ENCODE data around the gene SETD7. TPM values are rescaled to one million over a fixed set of nuclear protein-coding genes. Genes with fewer than 3 reads are reported as not detected.

The SETD7 gene
- total RNA-seq, 1 donor from 2014 or later: 59.0 TPM

DNA sequence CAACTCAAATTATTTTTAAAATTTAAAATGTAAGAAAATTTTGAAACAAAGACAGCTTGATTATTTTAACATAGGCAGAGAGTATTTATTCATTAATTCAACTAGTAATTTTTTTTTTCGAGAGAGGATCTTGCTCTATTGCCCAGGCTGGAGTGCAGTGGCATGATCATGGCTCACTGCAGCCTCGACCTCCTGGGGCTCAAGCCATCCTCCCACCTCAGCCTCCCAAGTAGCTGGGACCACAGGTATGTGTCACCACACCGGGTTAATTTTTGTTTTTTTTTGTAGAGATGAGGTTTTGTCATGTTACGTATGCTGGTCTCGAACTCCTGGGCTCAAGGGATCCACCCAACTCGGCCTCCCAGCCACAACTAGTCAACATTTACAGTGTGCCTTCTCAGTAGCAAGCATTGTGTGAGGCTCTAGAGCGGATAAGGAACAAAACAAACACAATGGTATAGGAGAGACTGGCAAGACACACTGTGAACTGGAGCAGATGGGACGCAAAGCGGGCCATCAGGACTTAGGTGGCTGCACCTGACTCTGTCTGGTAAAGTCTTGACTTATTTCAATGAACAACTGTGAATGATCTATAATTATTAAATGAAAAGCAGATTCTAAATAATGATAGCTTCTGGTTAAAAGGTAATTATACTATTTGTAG, 21.6 kb downstream of the SETD7 start:
- peaks cover 15 to 24% (median 17%) of the 10 kb centered on the region in 3 donors for H3K4me1 ChIP-seq (ENCODE audit: control insufficient read depth in 3 of 3, insufficient read depth in 3 of 3, low read length in 3 of 3)
- H3K27ac ChIP-seq (ENCODE audit: low read depth, low read length): no peak overlapping the region
- H3K9me3 ChIP-seq (ENCODE audit: control insufficient read depth in 3 of 3, low read length in 3 of 3): no peaks in the 10 kb centered on the region
- peaks cover 0 to 4% (median 2%) of the 10 kb centered on the region in 3 donors for H3K36me3 ChIP-seq (ENCODE audit: control insufficient read depth in 3 of 3, insufficient read depth in 3 of 3, low read length in 3 of 3)
- H3K27me3 ChIP-seq (ENCODE audit: control insufficient read depth in 3 of 3, insufficient read depth in 3 of 3, low read length in 3 of 3): no peaks in the 10 kb centered on the region
- H3K4me3 ChIP-seq (ENCODE audit: low read length in 3 of 3): no peak overlapping the region
- H3K9ac ChIP-seq (ENCODE audit: low read depth in 1 of 3, low read length in 3 of 3): no peak overlapping the region

DNA sequence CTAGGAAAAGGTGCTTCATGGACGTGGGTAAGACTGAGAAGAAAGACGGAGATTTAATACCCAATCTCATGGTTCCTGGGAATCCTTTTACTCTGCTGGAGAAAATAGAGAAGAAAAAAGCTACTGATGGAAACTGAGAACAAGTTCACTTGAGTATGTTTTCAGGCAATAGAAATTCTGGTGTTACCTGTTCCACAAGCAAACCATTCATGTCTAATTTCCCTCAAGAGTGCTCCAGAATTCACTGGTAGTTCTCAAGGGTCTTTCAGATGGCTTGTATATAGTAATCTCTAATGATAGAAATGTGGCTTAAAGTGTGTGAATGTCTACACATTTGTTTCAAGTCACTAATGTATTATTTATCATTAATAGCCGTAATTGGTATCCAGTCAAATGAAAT, 22.5 kb downstream of the SETD7 start:
- Histone ChIP-seq H3K36me3 (ENCODE audit: control insufficient read depth in 3 of 3, insufficient read depth in 3 of 3, low read length in 3 of 3) (peaks cover 5 to 6% (median 5%) of the 10 kb centered on the region in 3 donors), H3K4me3 (ENCODE audit: low read length in 3 of 3) (peak overlapping the region; percentile 15 to 24 (median 17)), H3K9ac (ENCODE audit: low read depth in 1 of 3, low read length in 3 of 3) (peak overlapping the region; percentile 25 to 45 (median 35)), H3K4me1 (ENCODE audit: control insufficient read depth in 3 of 3, insufficient read depth in 3 of 3, low read length in 3 of 3) (peaks cover 15 to 24% (median 17%) of the 10 kb centered on the region in 3 donors), H3K27ac (ENCODE audit: low read depth, low read length) (peak overlapping the region; percentile 84), H3K9me3 (ENCODE audit: control insufficient read depth in 3 of 3, low read length in 3 of 3) (no peaks in the 10 kb centered on the region), H3K27me3 (ENCODE audit: control insufficient read depth in 3 of 3, insufficient read depth in 3 of 3, low read length in 3 of 3) (no peaks in the 10 kb centered on the region)

DNA sequence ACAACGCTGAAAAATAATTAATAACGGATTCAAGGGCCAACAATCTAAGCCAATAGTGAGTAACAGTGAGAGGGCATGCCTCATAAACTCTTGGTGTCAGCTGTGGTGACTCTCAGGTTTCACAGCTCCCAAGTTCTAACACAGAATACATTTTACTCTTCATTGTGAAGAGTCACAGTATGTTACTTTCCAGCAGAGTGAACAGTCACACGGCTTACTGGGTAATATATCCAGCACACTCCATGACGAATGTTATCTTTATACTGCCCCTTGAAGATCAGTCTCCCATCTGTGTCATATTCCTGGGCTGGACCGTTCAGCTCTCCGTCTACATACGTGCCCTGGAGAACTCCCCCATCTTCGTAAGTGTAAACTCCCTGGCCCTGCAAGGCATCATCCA, 23.1 kb downstream of the SETD7 start:
- Histone ChIP-seq H3K27ac (ENCODE audit: low read depth, low read length) (peak overlapping the region; percentile 84), H3K4me1 (ENCODE audit: control insufficient read depth in 3 of 3, insufficient read depth in 3 of 3, low read length in 3 of 3) (peaks cover 15 to 24% (median 17%) of the 10 kb centered on the region in 3 donors), H3K4me3 (ENCODE audit: low read length in 3 of 3) (peak overlapping the region; percentile 15 to 24 (median 17))

DNA sequence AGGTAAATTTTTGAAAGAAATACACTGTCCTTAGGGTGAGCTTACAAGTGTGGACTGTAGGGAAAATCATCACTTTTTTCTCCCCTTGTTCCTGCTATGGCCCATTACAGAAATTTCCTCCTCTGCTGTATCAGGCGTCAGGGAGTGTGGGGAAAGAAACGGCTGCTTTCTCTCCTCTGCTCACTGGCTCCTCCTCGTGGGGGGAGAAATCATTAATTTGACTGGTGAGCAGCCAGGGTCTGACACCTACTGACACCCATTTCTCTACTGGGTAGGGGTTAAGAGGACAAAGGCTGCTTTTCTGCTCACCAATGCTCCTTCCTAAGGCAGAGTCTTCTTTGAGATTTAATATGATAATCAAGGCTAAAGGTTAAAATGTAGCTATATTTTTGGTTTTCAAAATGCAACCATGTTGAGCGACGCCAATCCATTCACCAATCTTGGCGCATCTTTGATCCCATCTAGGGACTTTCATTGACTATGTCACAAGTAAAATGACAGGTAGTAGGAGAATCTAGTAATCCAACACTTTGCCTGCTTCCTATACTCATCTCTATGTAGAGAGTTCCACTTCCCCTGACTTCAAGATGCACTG, 25.1 kb downstream of the SETD7 start:
- H3K9ac ChIP-seq (ENCODE audit: low read depth in 1 of 3, low read length in 3 of 3): no peak overlapping the region
- no peaks in the 10 kb centered on the region for H3K9me3 ChIP-seq (ENCODE audit: control insufficient read depth in 3 of 3, low read length in 3 of 3)
- H3K4me3 ChIP-seq (ENCODE audit: low read length in 3 of 3): no peak overlapping the region
- H3K4me1 ChIP-seq (ENCODE audit: control insufficient read depth in 3 of 3, insufficient read depth in 3 of 3, low read length in 3 of 3): peaks cover 12 to 17% (median 14%) of the 10 kb centered on the region in 3 donors
- peaks cover 5 to 21% (median 18%) of the 10 kb centered on the region in 3 donors for H3K36me3 ChIP-seq (ENCODE audit: control insufficient read depth in 3 of 3, insufficient read depth in 3 of 3, low read length in 3 of 3)
- no peaks in the 10 kb centered on the region for H3K27me3 ChIP-seq (ENCODE audit: control insufficient read depth in 3 of 3, insufficient read depth in 3 of 3, low read length in 3 of 3)
- H3K27ac ChIP-seq (ENCODE audit: low read depth, low read length): no peak overlapping the region

More for the DNA sequence above, 23.1 kb downstream of the SETD7 start:
- H3K9me3 ChIP-seq (ENCODE audit: control insufficient read depth in 3 of 3, low read length in 3 of 3): no peaks in the 10 kb centered on the region
- H3K27me3 ChIP-seq (ENCODE audit: control insufficient read depth in 3 of 3, insufficient read depth in 3 of 3, low read length in 3 of 3): no peaks in the 10 kb centered on the region
- H3K9ac ChIP-seq (ENCODE audit: low read depth in 1 of 3, low read length in 3 of 3): peak overlapping the region; percentile 25 to 45 (median 35)
- peaks cover 5 to 11% (median 9%) of the 10 kb centered on the region in 3 donors for H3K36me3 ChIP-seq (ENCODE audit: control insufficient read depth in 3 of 3, insufficient read depth in 3 of 3, low read length in 3 of 3)

DNA sequence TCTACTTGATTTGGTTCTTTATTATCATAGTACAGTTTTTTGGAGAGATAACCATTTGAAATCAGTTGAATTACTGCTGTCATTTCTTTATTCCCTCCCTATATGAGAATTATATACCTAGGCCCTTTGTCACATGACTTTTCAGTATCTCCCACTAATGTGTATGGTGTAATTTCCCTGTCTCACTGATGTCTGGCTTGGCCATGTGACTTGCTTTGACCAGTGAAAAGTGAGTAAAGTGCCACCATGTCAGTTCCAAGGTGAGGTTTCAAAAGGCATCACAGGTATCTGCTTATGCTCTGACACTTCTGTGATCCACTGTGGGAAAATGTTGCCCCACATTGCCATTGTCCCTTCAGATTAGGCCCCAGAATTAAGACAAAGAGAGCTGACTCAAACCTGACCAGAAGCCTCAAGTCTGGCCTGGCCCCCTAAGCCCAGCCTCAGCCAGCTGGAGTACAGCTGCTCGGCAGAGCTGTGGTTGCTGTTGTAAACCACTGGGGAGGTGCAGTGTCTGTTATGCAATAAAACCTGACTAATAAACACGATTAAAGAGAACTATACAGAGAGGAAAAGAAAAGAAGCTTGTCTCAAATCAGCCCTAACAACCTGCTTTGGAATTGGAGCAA, 27.5 kb downstream of the SETD7 start:
- Histone ChIP-seq H3K9me3 (ENCODE audit: control insufficient read depth in 3 of 3, low read length in 3 of 3) (no peaks in the 10 kb centered on the region), H3K27me3 (ENCODE audit: control insufficient read depth in 3 of 3, insufficient read depth in 3 of 3, low read length in 3 of 3) (no peaks in the 10 kb centered on the region), H3K36me3 (ENCODE audit: control insufficient read depth in 3 of 3, insufficient read depth in 3 of 3, low read length in 3 of 3) (peaks cover 5 to 32% (median 25%) of the 10 kb centered on the region in 3 donors), H3K4me3 (ENCODE audit: low read length in 3 of 3) (no peak overlapping the region), H3K9ac (ENCODE audit: low read depth in 1 of 3, low read length in 3 of 3) (no peak overlapping the region), H3K27ac (ENCODE audit: low read depth, low read length) (peak overlapping the region; percentile 29), H3K4me1 (ENCODE audit: control insufficient read depth in 3 of 3, insufficient read depth in 3 of 3, low read length in 3 of 3) (peaks cover 4 to 10% (median 7%) of the 10 kb centered on the region in 3 donors)

DNA sequence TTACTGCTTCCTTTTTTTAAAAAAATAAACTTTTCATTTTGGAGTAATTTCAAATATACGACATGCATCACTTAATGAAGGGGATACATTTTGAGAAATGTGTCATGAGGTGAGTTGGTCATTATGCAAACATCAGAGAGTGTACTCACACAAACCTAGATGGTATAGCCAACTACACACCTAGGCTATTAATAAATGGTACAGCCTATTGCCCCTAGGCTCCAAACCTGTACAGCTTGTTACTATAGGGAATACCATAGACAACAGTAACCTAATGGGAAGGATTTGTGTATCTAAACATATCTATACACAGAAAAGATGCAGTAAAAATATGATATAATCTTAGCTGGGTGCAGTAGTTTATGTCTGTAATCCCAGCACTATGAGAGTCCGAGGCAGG, 29.1 kb downstream of the SETD7 start:
- Histone ChIP-seq H3K9ac (ENCODE audit: low read depth in 1 of 3, low read length in 3 of 3) (no peak overlapping the region), H3K4me1 (ENCODE audit: control insufficient read depth in 3 of 3, insufficient read depth in 3 of 3, low read length in 3 of 3) (peaks cover 0 to 3% (median 0%) of the 10 kb centered on the region in 3 donors), H3K27me3 (ENCODE audit: control insufficient read depth in 3 of 3, insufficient read depth in 3 of 3, low read length in 3 of 3) (no peaks in the 10 kb centered on the region), H3K4me3 (ENCODE audit: low read length in 3 of 3) (no peak overlapping the region), H3K9me3 (ENCODE audit: control insufficient read depth in 3 of 3, low read length in 3 of 3) (no peaks in the 10 kb centered on the region), H3K27ac (ENCODE audit: low read depth, low read length) (no peak overlapping the region), H3K36me3 (ENCODE audit: control insufficient read depth in 3 of 3, insufficient read depth in 3 of 3, low read length in 3 of 3) (peaks cover 5 to 38% (median 30%) of the 10 kb centered on the region in 3 donors)

DNA sequence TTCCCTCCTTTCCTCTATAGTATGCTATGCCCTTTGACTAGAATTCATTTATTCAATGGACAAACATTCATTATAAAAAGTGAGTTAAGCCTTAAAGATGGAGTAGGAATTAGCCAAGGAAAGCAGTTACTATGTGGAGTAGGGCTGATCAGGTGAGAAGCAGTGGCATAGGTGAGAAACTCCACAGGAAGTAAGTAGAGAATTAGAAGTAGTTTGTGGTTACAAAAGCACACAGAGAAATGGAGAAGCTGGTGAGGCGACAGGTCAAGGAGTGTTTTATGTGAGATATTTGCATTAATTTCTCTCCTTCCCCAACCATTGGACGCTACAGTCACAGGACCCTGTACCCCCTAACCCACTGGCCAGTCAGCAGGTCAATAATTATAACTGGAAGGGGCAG, 30.6 kb downstream of the SETD7 start:
- Histone ChIP-seq H3K9me3 (ENCODE audit: control insufficient read depth in 3 of 3, low read length in 3 of 3) (no peaks in the 10 kb centered on the region), H3K4me1 (ENCODE audit: control insufficient read depth in 3 of 3, insufficient read depth in 3 of 3, low read length in 3 of 3) (peaks cover 0 to 3% (median 0%) of the 10 kb centered on the region in 3 donors), H3K36me3 (ENCODE audit: control insufficient read depth in 3 of 3, insufficient read depth in 3 of 3, low read length in 3 of 3) (peaks cover 9 to 43% (median 35%) of the 10 kb centered on the region in 3 donors), H3K27ac (ENCODE audit: low read depth, low read length) (no peak overlapping the region), H3K4me3 (ENCODE audit: low read length in 3 of 3) (no peak overlapping the region), H3K27me3 (ENCODE audit: control insufficient read depth in 3 of 3, insufficient read depth in 3 of 3, low read length in 3 of 3) (no peaks in the 10 kb centered on the region), H3K9ac (ENCODE audit: low read depth in 1 of 3, low read length in 3 of 3) (no peak overlapping the region)

DNA sequence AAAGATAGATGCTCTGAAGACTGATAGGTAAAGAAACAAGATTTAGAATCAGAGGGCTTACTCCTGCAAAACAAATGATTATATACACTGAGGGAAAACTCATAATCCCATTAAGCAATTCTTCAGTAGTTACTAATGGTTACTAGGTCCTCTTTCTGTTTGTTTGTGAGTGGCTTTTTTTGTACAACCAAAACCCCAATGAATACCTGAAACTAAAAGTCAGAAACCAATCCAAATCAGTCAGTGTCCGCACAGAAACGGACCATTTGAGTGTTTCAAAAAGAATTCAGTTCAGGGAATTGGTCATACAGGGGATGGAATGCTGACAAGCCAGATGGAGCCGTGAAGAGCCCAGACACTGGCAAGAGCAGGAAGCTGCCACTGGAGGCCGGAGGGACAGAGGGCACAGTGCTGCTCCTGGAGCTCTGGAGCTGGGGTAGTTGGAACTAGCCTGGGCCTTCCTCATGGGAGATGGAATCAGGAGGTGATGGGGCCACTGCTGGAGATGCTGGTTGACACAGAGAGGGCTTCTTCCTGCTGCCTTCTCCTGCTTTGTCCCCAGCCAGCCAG, 31.9 kb downstream of the SETD7 start:
- Histone ChIP-seq H3K27me3 (ENCODE audit: control insufficient read depth in 3 of 3, insufficient read depth in 3 of 3, low read length in 3 of 3) (no peaks in the 10 kb centered on the region), H3K9me3 (ENCODE audit: control insufficient read depth in 3 of 3, low read length in 3 of 3) (no peaks in the 10 kb centered on the region), H3K36me3 (ENCODE audit: control insufficient read depth in 3 of 3, insufficient read depth in 3 of 3, low read length in 3 of 3) (peaks cover 9 to 51% (median 42%) of the 10 kb centered on the region in 3 donors), H3K4me3 (ENCODE audit: low read length in 3 of 3) (no peak overlapping the region), H3K9ac (ENCODE audit: low read depth in 1 of 3, low read length in 3 of 3) (no peak overlapping the region), H3K27ac (ENCODE audit: low read depth, low read length) (no peak overlapping the region), H3K4me1 (ENCODE audit: control insufficient read depth in 3 of 3, insufficient read depth in 3 of 3, low read length in 3 of 3) (peaks cover 0 to 3% (median 0%) of the 10 kb centered on the region in 3 donors)

DNA sequence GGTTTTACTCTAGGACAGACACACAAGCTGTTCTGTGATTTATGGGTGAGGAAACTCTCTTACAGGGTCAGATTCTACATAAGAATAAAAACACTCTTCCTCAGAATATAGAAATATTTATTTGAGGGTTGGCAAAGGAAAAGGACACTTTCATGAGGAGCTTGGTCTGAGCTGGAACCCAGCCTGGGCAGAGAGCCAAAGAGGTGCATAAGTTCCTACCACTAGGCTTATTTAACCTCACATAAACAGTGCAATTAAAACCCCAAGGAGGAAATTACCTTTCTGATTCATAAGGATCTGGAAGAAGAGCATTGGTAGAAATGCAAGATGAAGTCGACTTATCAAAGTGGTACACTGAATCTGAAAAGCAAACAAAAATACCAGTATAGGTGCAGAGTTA, 32.9 kb downstream of the SETD7 start:
- Histone ChIP-seq H3K36me3 (ENCODE audit: control insufficient read depth in 3 of 3, insufficient read depth in 3 of 3, low read length in 3 of 3) (peaks cover 12 to 49% (median 40%) of the 10 kb centered on the region in 3 donors), H3K4me3 (ENCODE audit: low read length in 3 of 3) (no peak overlapping the region)

More for the DNA sequence above, 32.9 kb downstream of the SETD7 start:
- no peaks in the 10 kb centered on the region for H3K27me3 ChIP-seq (ENCODE audit: control insufficient read depth in 3 of 3, insufficient read depth in 3 of 3, low read length in 3 of 3)
- no peaks in the 10 kb centered on the region for H3K9me3 ChIP-seq (ENCODE audit: control insufficient read depth in 3 of 3, low read length in 3 of 3)
- peaks cover 0 to 3% (median 0%) of the 10 kb centered on the region in 3 donors for H3K4me1 ChIP-seq (ENCODE audit: control insufficient read depth in 3 of 3, insufficient read depth in 3 of 3, low read length in 3 of 3)
- no peak overlapping the region for H3K27ac ChIP-seq (ENCODE audit: low read depth, low read length)
- no peak overlapping the region for H3K9ac ChIP-seq (ENCODE audit: low read depth in 1 of 3, low read length in 3 of 3)
